Activated T-cell treated with anti-CD3 and anti-CD28 coated beads, Interleukin-2, amount 50 U/mL, for 4 hours (primary cell): ENCODE measurements around the gene AFAP1. TPM values are rescaled to one million over a fixed set of nuclear protein-coding genes. Genes with fewer than 3 reads are reported as not detected.

Source experiments
- ATAC-seq, 2 donors: fragments of 200-7000 bp; cut with Tn5 transposase; one replicate each; pipeline ENCODE4 v1.10.0; 2021
- DNase-seq: peaks from one replicate; pipeline ENCODE4 v3.0.0-alpha.2; 2020
- H3K27me3 Mint-ChIP-seq: one replicate; pipeline ENCODE4 v1.8.0; 2021; ENCODE audit warnings: low read depth, mixed read lengths
- H3K36me3 Mint-ChIP-seq: one replicate; pipeline ENCODE4 v1.8.0; 2022; ENCODE audit warnings: mixed read lengths; ENCODE audit not compliant: insufficient read depth
- H3K4me1 Mint-ChIP-seq: one replicate; pipeline ENCODE4 v1.8.0; 2021; ENCODE audit warnings: low read depth, mixed read lengths
- H3K4me3 Mint-ChIP-seq: one replicate; pipeline ENCODE4 v1.8.0; 2021; ENCODE audit warnings: mild to moderate bottlenecking, moderate library complexity, mixed read lengths
- H3K9me3 Mint-ChIP-seq: one replicate; pipeline ENCODE4 v1.8.0; 2021; ENCODE audit warnings: mixed read lengths
- total RNA-seq, 3 donors: library from RNA; stranded (reverse); gene quantifications; one replicate each; pipeline ENCODE4 v1.2.1, GENCODE V29; 2021

AFAP1 gene
- total RNA-seq, 3 donors from 2014 or later = 13.1 to 17.7 (median 14.7) TPM

- H3K4me1 Mint-ChIP-seq = peaks cover 16% of the 10 kb centered on the region
- H3K27me3 Mint-ChIP-seq = no peaks in the 10 kb centered on the region
- ATAC-seq (no peak), DNase-seq (no peak)
- H3K4me3 Mint-ChIP-seq = no peak overlapping the region
- H3K36me3 Mint-ChIP-seq = no peaks in the 10 kb centered on the region
- no peaks in the 10 kb centered on the region for H3K9me3 Mint-ChIP-seq
Observed at GRCh38 chr4:7765666-7766065, 174.0 kb downstream of the AFAP1 start.

- ATAC-seq (no peak), DNase-seq (no peak)
- Mint-ChIP-seq H3K4me3 (no peak overlapping the region), H3K4me1 (peaks cover 14% of the 10 kb centered on the region), H3K36me3 (no peaks in the 10 kb centered on the region), H3K9me3 (no peaks in the 10 kb centered on the region), H3K27me3 (no peaks in the 10 kb centered on the region)
Observed at GRCh38 chr4:7764466-7764865, 175.2 kb downstream of the AFAP1 start.

- no peaks in the 10 kb centered on the region for H3K27me3 Mint-ChIP-seq
- H3K4me1 Mint-ChIP-seq = peaks cover 20% of the 10 kb centered on the region
- no peak overlapping the region for H3K4me3 Mint-ChIP-seq
- H3K36me3 Mint-ChIP-seq = no peaks in the 10 kb centered on the region
- no peak for ATAC-seq
- DNase-seq = no peak
- no peaks in the 10 kb centered on the region for H3K9me3 Mint-ChIP-seq
Observed at GRCh38 chr4:7763788-7764187, 175.9 kb downstream of the AFAP1 start.

- no peak for DNase-seq
- no peaks in the 10 kb centered on the region for H3K36me3 Mint-ChIP-seq
- H3K4me3 Mint-ChIP-seq = no peak overlapping the region
Observed at GRCh38 chr4:7763106-7763505, 176.6 kb downstream of the AFAP1 start.

GRCh38 chr4:7762376-7763030 lies 177.2 kb downstream of the AFAP1 start:
- H3K27me3 Mint-ChIP-seq = no peaks in the 10 kb centered on the region
- H3K36me3 Mint-ChIP-seq = no peaks in the 10 kb centered on the region
- DNase-seq (no peak), ATAC-seq (no peak)
- H3K4me1 Mint-ChIP-seq = peaks cover 29% of the 10 kb centered on the region
- no peaks in the 10 kb centered on the region for H3K9me3 Mint-ChIP-seq
- no peak overlapping the region for H3K4me3 Mint-ChIP-seq

More at GRCh38 chr4:7763106-7763505, 176.6 kb downstream of the AFAP1 start:
- Mint-ChIP-seq H3K27me3 (no peaks in the 10 kb centered on the region), H3K9me3 (no peaks in the 10 kb centered on the region), H3K4me1 (peaks cover 25% of the 10 kb centered on the region)
- no peak for ATAC-seq

GRCh38 chr4:7761720-7762119 lies 177.9 kb downstream of the AFAP1 start:
- Mint-ChIP-seq H3K4me3 (no peak overlapping the region), H3K4me1 (peaks cover 31% of the 10 kb centered on the region), H3K27me3 (no peaks in the 10 kb centered on the region), H3K36me3 (no peaks in the 10 kb centered on the region), H3K9me3 (no peaks in the 10 kb centered on the region)
- peak; percentile 39 for DNase-seq
- peak; percentile 44 to 63 for ATAC-seq

- DNase-seq (no peak), ATAC-seq (no peak)
- no peaks in the 10 kb centered on the region for H3K27me3 Mint-ChIP-seq
- H3K36me3 Mint-ChIP-seq = no peaks in the 10 kb centered on the region
- H3K4me3 Mint-ChIP-seq = no peak overlapping the region
- H3K9me3 Mint-ChIP-seq = no peaks in the 10 kb centered on the region
- peaks cover 31% of the 10 kb centered on the region for H3K4me1 Mint-ChIP-seq
Observed at GRCh38 chr4:7761312-7761711, 178.3 kb downstream of the AFAP1 start.

GRCh38 chr4:7760706-7761105 lies 179.0 kb downstream of the AFAP1 start:
- H3K27me3 Mint-ChIP-seq = no peaks in the 10 kb centered on the region
- no peak for DNase-seq
- ATAC-seq = no peak
- peaks cover 31% of the 10 kb centered on the region for H3K4me1 Mint-ChIP-seq
- H3K4me3 Mint-ChIP-seq = no peak overlapping the region
- H3K36me3 Mint-ChIP-seq = no peaks in the 10 kb centered on the region
- no peaks in the 10 kb centered on the region for H3K9me3 Mint-ChIP-seq

GRCh38 chr4:7760228-7760627 lies 179.4 kb downstream of the AFAP1 start:
- no peaks in the 10 kb centered on the region for H3K36me3 Mint-ChIP-seq

GRCh38 chr4:7759635-7760034 lies 180.0 kb downstream of the AFAP1 start:
- H3K4me1 Mint-ChIP-seq = peaks cover 31% of the 10 kb centered on the region
- no peaks in the 10 kb centered on the region for H3K36me3 Mint-ChIP-seq
- H3K27me3 Mint-ChIP-seq = no peaks in the 10 kb centered on the region
- no peaks in the 10 kb centered on the region for H3K9me3 Mint-ChIP-seq
- no peak for DNase-seq
- ATAC-seq = peak; percentile 6 to 15
- H3K4me3 Mint-ChIP-seq = peak overlapping the region; percentile 82

More at GRCh38 chr4:7760228-7760627, 179.4 kb downstream of the AFAP1 start:
- DNase-seq (no peak), ATAC-seq (no peak)
- H3K4me1 Mint-ChIP-seq = peaks cover 31% of the 10 kb centered on the region
- no peaks in the 10 kb centered on the region for H3K27me3 Mint-ChIP-seq
- H3K4me3 Mint-ChIP-seq = peak overlapping the region; percentile 82
- no peaks in the 10 kb centered on the region for H3K9me3 Mint-ChIP-seq

GRCh38 chr4:7759216-7759615 lies 180.4 kb downstream of the AFAP1 start:
- peak overlapping the region; percentile 82 for H3K4me3 Mint-ChIP-seq
- ATAC-seq (peak; percentile 89 to 90), DNase-seq (peak; percentile 64)
- H3K36me3 Mint-ChIP-seq = no peaks in the 10 kb centered on the region
- H3K9me3 Mint-ChIP-seq = no peaks in the 10 kb centered on the region
- peaks cover 31% of the 10 kb centered on the region for H3K4me1 Mint-ChIP-seq
- H3K27me3 Mint-ChIP-seq = no peaks in the 10 kb centered on the region

GRCh38 chr4:7758476-7758875 lies 181.2 kb downstream of the AFAP1 start:
- H3K9me3 Mint-ChIP-seq = no peaks in the 10 kb centered on the region
- ATAC-seq (no peak), DNase-seq (no peak)
- no peaks in the 10 kb centered on the region for H3K36me3 Mint-ChIP-seq
- H3K4me3 Mint-ChIP-seq = peak overlapping the region; percentile 43
- H3K4me1 Mint-ChIP-seq = peaks cover 31% of the 10 kb centered on the region
- H3K27me3 Mint-ChIP-seq = no peaks in the 10 kb centered on the region

- H3K4me1 Mint-ChIP-seq = peaks cover 31% of the 10 kb centered on the region
- H3K36me3 Mint-ChIP-seq = no peaks in the 10 kb centered on the region
- no peak overlapping the region for H3K4me3 Mint-ChIP-seq
- H3K27me3 Mint-ChIP-seq = no peaks in the 10 kb centered on the region
- DNase-seq (no peak), ATAC-seq (no peak)
- H3K9me3 Mint-ChIP-seq = no peaks in the 10 kb centered on the region
Observed at GRCh38 chr4:7757501-7758471, 181.9 kb downstream of the AFAP1 start.

- Mint-ChIP-seq H3K4me1 (peaks cover 30% of the 10 kb centered on the region), H3K36me3 (no peaks in the 10 kb centered on the region), H3K27me3 (no peaks in the 10 kb centered on the region), H3K9me3 (no peaks in the 10 kb centered on the region), H3K4me3 (no peak overlapping the region)
- DNase-seq = no peak
- no peak for ATAC-seq
Observed at GRCh38 chr4:7756561-7757355, 182.9 kb downstream of the AFAP1 start.
